ENCODE data around the gene CD59. TPM values are rescaled to one million over a fixed set of nuclear protein-coding genes. Genes with fewer than 3 reads are reported as not detected.

Gene CD59
- polyA plus RNA-seq, 3 donors = 3.7 to 34.9 (median 21.1) TPM

GRCh38 chr11:33733980-33734379, 2.2 kb downstream of the CD59 start:
- no peak overlapping the region for H3K4me3 Mint-ChIP-seq
- peaks cover 0 to 2% of the 10 kb centered on the region in 2 donors for H3K36me3 Mint-ChIP-seq
- H3K27ac Mint-ChIP-seq = no peak overlapping the region
- Histone ChIP-seq H3K4me3 (replicated peaks in 1 of 3; ENCODE audit: low read depth in 2 of 3, low read length in 3 of 3) (no peak overlapping the region), H3K79me2 (ENCODE audit: insufficient read depth, low read length) (no peaks in the 10 kb centered on the region), H2AFZ (ENCODE audit: insufficient read depth, low read depth, low read length, poor library complexity, severe bottlenecking) (no peak overlapping the region), H3K27me3 (ENCODE audit: control insufficient read depth in 2 of 2, insufficient read depth in 2 of 2, low read length in 2 of 2) (peaks cover 11 to 30% of the 10 kb centered on the region in 2 donors), H4K20me1 (ENCODE audit: insufficient read depth, low read length) (no peaks in the 10 kb centered on the region), H3K4me2 (replicated peaks; ENCODE audit: extremely low read depth, low read length, poor library complexity, severe bottlenecking) (no peak overlapping the region), H3K9ac (ENCODE audit: insufficient read depth, low read length, poor library complexity, severe bottlenecking) (no peak overlapping the region), H3K36me3 (replicated peaks in 1 of 2; ENCODE audit: control insufficient read depth in 1 of 2, insufficient read depth in 2 of 2, low read length in 2 of 2) (no peaks in the 10 kb centered on the region), H3K27ac (ENCODE audit: low read depth in 1 of 2, low read length in 2 of 2) (no peak overlapping the region), H3K4me1 (ENCODE audit: control insufficient read depth in 1 of 2, insufficient read depth in 2 of 2, low read length in 2 of 2) (peaks cover 35 to 42% of the 10 kb centered on the region in 2 donors), H3K9me3 (replicated peaks in 1 of 2; ENCODE audit: control insufficient read depth in 1 of 2, insufficient read depth in 1 of 2, low read length in 2 of 2) (no peaks in the 10 kb centered on the region)
- no peak for DNase-seq
- TF ChIP-seq CTCF (IDR thresholded peaks at IDR 0.05) = no peak
- intact Hi-C loops (cut with micrococcal nuclease) = loop anchor here in 1 of 2 donors (10.0 kb wide), 1 partner anchor 369 kb away; no protein-coding TSS in a partner anchor
- H3K4me1 Mint-ChIP-seq = peaks cover 38% of the 10 kb centered on the region
- WGBS (ENCODE audit: insufficient coverage) = 96% methylated on average over 3 of the region's 7 CpGs
- H3K27me3 Mint-ChIP-seq (ENCODE audit: low read depth in 3 of 3) = peaks cover 30 to 43% (median 33%) of the 10 kb centered on the region in 3 donors
- peaks cover 0 to 3% (median 0%) of the 10 kb centered on the region in 7 donors for H3K9me3 Mint-ChIP-seq

- H3K4me1 Mint-ChIP-seq = peaks cover 44% of the 10 kb centered on the region
- Histone ChIP-seq H3K9me3 (replicated peaks in 1 of 2; ENCODE audit: control insufficient read depth in 1 of 2, insufficient read depth in 1 of 2, low read length in 2 of 2) (no peaks in the 10 kb centered on the region), H4K20me1 (ENCODE audit: insufficient read depth, low read length) (no peaks in the 10 kb centered on the region), H3K9ac (ENCODE audit: insufficient read depth, low read length, poor library complexity, severe bottlenecking) (no peak overlapping the region), H3K4me1 (ENCODE audit: control insufficient read depth in 1 of 2, insufficient read depth in 2 of 2, low read length in 2 of 2) (peaks cover 35 to 41% of the 10 kb centered on the region in 2 donors), H3K4me3 (replicated peaks in 1 of 3; ENCODE audit: low read depth in 2 of 3, low read length in 3 of 3) (no peak overlapping the region), H2AFZ (ENCODE audit: insufficient read depth, low read depth, low read length, poor library complexity, severe bottlenecking) (no peak overlapping the region), H3K36me3 (replicated peaks in 1 of 2; ENCODE audit: control insufficient read depth in 1 of 2, insufficient read depth in 2 of 2, low read length in 2 of 2) (no peaks in the 10 kb centered on the region), H3K27ac (ENCODE audit: low read depth in 1 of 2, low read length in 2 of 2) (no peak overlapping the region), H3K4me2 (replicated peaks; ENCODE audit: extremely low read depth, low read length, poor library complexity, severe bottlenecking) (peak overlapping the region; percentile 33), H3K79me2 (ENCODE audit: insufficient read depth, low read length) (no peaks in the 10 kb centered on the region), H3K27me3 (ENCODE audit: control insufficient read depth in 2 of 2, insufficient read depth in 2 of 2, low read length in 2 of 2) (peaks cover 7 to 19% of the 10 kb centered on the region in 2 donors)
- peaks cover 0 to 2% of the 10 kb centered on the region in 2 donors for H3K36me3 Mint-ChIP-seq
- peaks cover 20 to 26% (median 21%) of the 10 kb centered on the region in 3 donors for H3K27me3 Mint-ChIP-seq (ENCODE audit: low read depth in 3 of 3)
- no CpG with 5 or more reads among the region's 9 CpGs for WGBS (ENCODE audit: insufficient coverage)
- intact Hi-C loops (cut with micrococcal nuclease) = loop anchor here in 1 of 2 donors (10.0 kb wide), 1 partner anchor 367 kb away; no protein-coding TSS in a partner anchor
- H3K9me3 Mint-ChIP-seq = peaks cover 0 to 3% (median 0%) of the 10 kb centered on the region in 7 donors
- DNase-seq = peak; percentile 47 to 66 (median 62)
- TF ChIP-seq CTCF (IDR thresholded peaks at IDR 0.05) = no peak
- H3K27ac Mint-ChIP-seq = peak overlapping the region in 5 of 7 donors; percentile 8 to 80 (median 66)
- peak overlapping the region in 1 of 2 donors; percentile 44 for H3K4me3 Mint-ChIP-seq
Measured at GRCh38 chr11:33731723-33732531, 4.3 kb downstream of the CD59 start.

Measured in CD14-positive monocyte (primary cell).